Gastrocnemius medialis (tissue), 4 donors: ENCODE data around the gene OAF. TPM values are rescaled to one million over a fixed set of nuclear protein-coding genes. Genes with fewer than 3 reads are reported as not detected.

Experiments
- ATAC-seq, 2 donors: fragments of 150-250 bp; one replicate each; pipeline ENCODE4 v1.9.1; 2016
- DNase-seq, 2 donors: peaks; one replicate each; pipeline ENCODE4 v3.0.0-alpha.2; 2019
- H3K27ac ChIP-seq, 4 donors: fragments of 200-600 bp; sonication (generic); 1 replicate in 1 of 4; 2 replicates in 3 of 4; pipeline ENCODE4 v1.5.1; 2016 to 2018; ENCODE audit warnings: mild to moderate bottlenecking in 2 of 4, moderate library complexity in 1 of 4
- H3K27me3 ChIP-seq, 3 donors: fragments of 200-600 bp; sonication (generic) in 2 of 3; 1 replicate in 1 of 3; 2 replicates in 2 of 3; pipeline versions ENCODE4 v1.5.1 to v1.6.0; 2016 to 2019; ENCODE audit warnings: mild to moderate bottlenecking in 1 of 3, moderate library complexity in 1 of 3
- H3K36me3 ChIP-seq, 2 donors: fragments of 200-600 bp; sonication (generic) in 1 of 2; one replicate each; pipeline ENCODE4 v1.5.1; 2017 to 2018
- H3K4me1 ChIP-seq, 2 donors: fragments of 200-600 bp; sonication (generic) in 1 of 2; one replicate each; pipeline ENCODE4 v1.5.1; 2016 to 2017; ENCODE audit warnings: mild to moderate bottlenecking in 2 of 2
- H3K4me3 ChIP-seq, 4 donors: fragments of 200-600 bp; sonication (generic) in 3 of 4; 1 replicate in 1 of 4; 2 replicates in 3 of 4; pipeline ENCODE4 v1.5.1; 2016 to 2019; ENCODE audit warnings: mild to moderate bottlenecking in 2 of 4
- H3K9me3 ChIP-seq, 3 donors: fragments of 200-600 bp; sonication (generic) in 2 of 3; 1 replicate in 1 of 3; 2 replicates in 2 of 3; pipeline ENCODE4 v1.5.1; 2016 to 2019
- POLR2A ChIP-seq, 2 donors: fragments of 450-650 bp; IDR thresholded peaks; one replicate each; pipeline ENCODE4 v1.6.1; 2017; ENCODE audit warnings: antibody characterized with exemption in 2 of 2, mild to moderate bottlenecking in 2 of 2, moderate library complexity in 2 of 2
- in situ Hi-C, 4 donors: fragments of 200-750 bp; cut with MboI; loops; one replicate each; pipeline versions ENCODE4 v1.15.0 to v1.8.0; 2017; ENCODE audit warnings: low sequenced_read_pairs in 4 of 4
- intact Hi-C: fragments of 100-400 bp; cut with DNase I; formaldehyde crosslinking; loops from one replicate; pipeline ENCODE4 v1.15.1; 2023; ENCODE audit warnings: low total_unique reads
- total RNA-seq, 4 donors: library from RNA; depleted of rRNA; stranded (reverse); fragments of >200 nt; gene quantifications; one replicate each; pipeline versions ENCODE4 v1.1.0 to v1.2.3, GENCODE V29; 2016
- TF ChIP-seq, protein P1 (sequence below), 5 experiments: fragments of 450-650 bp in 3 of 5; fragments of 200-600 bp in 2 of 5; sonication (generic) in 2 of 5; IDR thresholded peaks in 4 of 5; conservative IDR thresholded peaks in 1 of 5; 1 replicate in 4 of 5; 2 replicates in 1 of 5; pipeline ENCODE4 v1.5.1; 2016 to 2019; ENCODE audit warnings: antibody characterized with exemption in 5 of 5, mild to moderate bottlenecking in 3 of 5, moderate library complexity in 3 of 5

OAF gene
- total RNA-seq, 4 donors from 2014 or later = 8.7 to 17.5 (median 10.1) TPM

DNA sequence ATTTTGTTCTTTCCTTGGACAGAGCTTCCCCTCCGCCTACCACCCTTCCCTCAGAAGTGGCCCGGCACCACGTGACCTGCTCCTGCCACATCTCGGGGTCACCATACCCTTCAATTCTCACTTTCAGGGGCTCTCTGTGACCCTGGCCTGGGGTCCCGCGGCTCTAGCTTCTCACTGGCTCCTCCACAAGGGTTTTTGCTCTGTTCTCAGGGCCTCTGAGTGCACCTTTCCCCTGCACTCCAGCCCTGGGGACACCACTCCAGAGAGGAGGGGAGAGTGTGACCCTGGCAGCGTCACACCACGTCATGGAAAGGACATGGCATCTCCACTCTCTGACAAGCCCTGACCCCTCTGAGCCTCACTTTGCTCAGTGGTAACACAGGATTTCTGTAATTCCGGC is 46.5 kb downstream of the OAF start:
- in situ Hi-C loops = no loop called here
- H3K27me3 ChIP-seq = peaks cover 21 to 24% (median 22%) of the 10 kb centered on the region in 3 donors

GRCh38 chr11:120258661-120259060 is 47.8 kb downstream of the OAF start:
- no peaks in the 10 kb centered on the region for H3K36me3 ChIP-seq
- intact Hi-C loops = no loop called here
- in situ Hi-C loops = no loop called here
- no peak overlapping the region for H3K27ac ChIP-seq
- TF ChIP-seq POLR2A (IDR thresholded peaks at IDR 0.05) = no peak
- TF ChIP-seq, protein P1, sequence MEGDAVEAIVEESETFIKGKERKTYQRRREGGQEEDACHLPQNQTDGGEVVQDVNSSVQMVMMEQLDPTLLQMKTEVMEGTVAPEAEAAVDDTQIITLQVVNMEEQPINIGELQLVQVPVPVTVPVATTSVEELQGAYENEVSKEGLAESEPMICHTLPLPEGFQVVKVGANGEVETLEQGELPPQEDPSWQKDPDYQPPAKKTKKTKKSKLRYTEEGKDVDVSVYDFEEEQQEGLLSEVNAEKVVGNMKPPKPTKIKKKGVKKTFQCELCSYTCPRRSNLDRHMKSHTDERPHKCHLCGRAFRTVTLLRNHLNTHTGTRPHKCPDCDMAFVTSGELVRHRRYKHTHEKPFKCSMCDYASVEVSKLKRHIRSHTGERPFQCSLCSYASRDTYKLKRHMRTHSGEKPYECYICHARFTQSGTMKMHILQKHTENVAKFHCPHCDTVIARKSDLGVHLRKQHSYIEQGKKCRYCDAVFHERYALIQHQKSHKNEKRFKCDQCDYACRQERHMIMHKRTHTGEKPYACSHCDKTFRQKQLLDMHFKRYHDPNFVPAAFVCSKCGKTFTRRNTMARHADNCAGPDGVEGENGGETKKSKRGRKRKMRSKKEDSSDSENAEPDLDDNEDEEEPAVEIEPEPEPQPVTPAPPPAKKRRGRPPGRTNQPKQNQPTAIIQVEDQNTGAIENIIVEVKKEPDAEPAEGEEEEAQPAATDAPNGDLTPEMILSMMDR (IDR thresholded peaks at IDR 0.05 in 4 of 5, conservative IDR thresholded peaks at IDR 0.05 in 1 of 5) = no peak
- peaks cover 19 to 24% (median 21%) of the 10 kb centered on the region in 3 donors for H3K27me3 ChIP-seq
- DNase-seq (no peak), ATAC-seq (no peak)
- no peaks in the 10 kb centered on the region for H3K9me3 ChIP-seq
- no peaks in the 10 kb centered on the region for H3K4me1 ChIP-seq
- H3K4me3 ChIP-seq = no peak overlapping the region

More for the DNA sequence above, 46.5 kb downstream of the OAF start:
- Histone ChIP-seq H3K4me1 (no peaks in the 10 kb centered on the region), H3K36me3 (no peaks in the 10 kb centered on the region), H3K27ac (no peak overlapping the region), H3K4me3 (no peak overlapping the region), H3K9me3 (no peaks in the 10 kb centered on the region)
- DNase-seq (no peak), ATAC-seq (no peak)
- intact Hi-C loops = no loop called here
- TF ChIP-seq POLR2A (IDR thresholded peaks at IDR 0.05) = no peak
- TF ChIP-seq, protein P1 (IDR thresholded peaks at IDR 0.05 in 4 of 5, conservative IDR thresholded peaks at IDR 0.05 in 1 of 5) = no peak

DNA sequence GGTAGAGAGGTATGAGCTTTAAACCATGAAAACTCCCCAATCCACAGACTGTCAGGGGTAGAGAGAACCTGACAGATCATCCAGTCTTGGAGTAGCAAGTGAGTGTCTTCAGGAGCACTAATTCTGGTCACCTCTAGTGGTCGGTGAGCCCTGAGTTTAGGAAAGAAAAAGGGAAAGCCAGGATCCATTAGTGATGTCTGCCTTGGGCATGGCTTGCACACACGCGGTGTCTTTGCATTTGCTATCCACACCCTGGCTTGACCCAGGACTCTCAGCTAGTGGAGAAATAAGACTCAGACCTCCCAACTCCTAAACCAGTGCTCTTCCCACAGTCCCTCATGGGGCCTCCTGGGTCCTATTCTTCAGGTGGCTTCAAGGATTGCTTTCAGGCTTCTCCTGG is 48.4 kb downstream of the OAF start:
- Histone ChIP-seq H3K9me3 (no peaks in the 10 kb centered on the region), H3K4me3 (no peak overlapping the region), H3K27me3 (peaks cover 14 to 19% (median 15%) of the 10 kb centered on the region in 3 donors), H3K36me3 (no peaks in the 10 kb centered on the region), H3K27ac (no peak overlapping the region), H3K4me1 (no peaks in the 10 kb centered on the region)
- TF ChIP-seq, protein P1 (IDR thresholded peaks at IDR 0.05 in 4 of 5, conservative IDR thresholded peaks at IDR 0.05 in 1 of 5) = no peak
- no peak for TF ChIP-seq POLR2A (IDR thresholded peaks at IDR 0.05)
- intact Hi-C loops = no loop called here
- ATAC-seq (no peak), DNase-seq (no peak)
- in situ Hi-C loops = no loop called here

- DNase-seq (no peak), ATAC-seq (no peak)
- no peaks in the 10 kb centered on the region for H3K4me1 ChIP-seq
- TF ChIP-seq, protein P1 (IDR thresholded peaks at IDR 0.05 in 4 of 5, conservative IDR thresholded peaks at IDR 0.05 in 1 of 5) = no peak
- TF ChIP-seq POLR2A (IDR thresholded peaks at IDR 0.05) = no peak
- peaks cover 7 to 11% (median 11%) of the 10 kb centered on the region in 3 donors for H3K27me3 ChIP-seq
- no peaks in the 10 kb centered on the region for H3K9me3 ChIP-seq
- in situ Hi-C loops = no loop called here
- no peak overlapping the region for H3K27ac ChIP-seq
- H3K4me3 ChIP-seq = no peak overlapping the region
- no peaks in the 10 kb centered on the region for H3K36me3 ChIP-seq
- intact Hi-C loops = no loop called here
Measured at GRCh38 chr11:120259988-120260565, 49.2 kb downstream of the OAF start.

GRCh38 chr11:120260616-120261015 is 49.8 kb downstream of the OAF start:
- ATAC-seq (no peak), DNase-seq (no peak)
- TF ChIP-seq POLR2A (IDR thresholded peaks at IDR 0.05) = no peak
- TF ChIP-seq, protein P1 (IDR thresholded peaks at IDR 0.05 in 4 of 5, conservative IDR thresholded peaks at IDR 0.05 in 1 of 5) = no peak
- H3K27ac ChIP-seq = no peak overlapping the region
- H3K4me3 ChIP-seq = no peak overlapping the region
- H3K4me1 ChIP-seq = no peaks in the 10 kb centered on the region
- in situ Hi-C loops = no loop called here
- H3K27me3 ChIP-seq = peaks cover 1 to 6% (median 5%) of the 10 kb centered on the region in 3 donors
- no peaks in the 10 kb centered on the region for H3K36me3 ChIP-seq
- H3K9me3 ChIP-seq = no peaks in the 10 kb centered on the region
- intact Hi-C loops = no loop called here
